GM19372 (cell line): Measurements from ENCODE around the gene CUL7.
"Not testable (repeated sequence)": the region's sequence is repeated elsewhere in the genome, so short reads cannot be mapped to it uniquely, and the experiment has no call there.

Experiments used
- ATAC-seq: cut with Tn5 transposase; IDR thresholded peaks from one replicate; pipeline ENCODE4 v1.9.1; 2021; ENCODE audit warnings: mild to moderate bottlenecking, low read depth, moderate library complexity; ENCODE audit not compliant: unreplicated experiment

CUL7 gene

DNA sequence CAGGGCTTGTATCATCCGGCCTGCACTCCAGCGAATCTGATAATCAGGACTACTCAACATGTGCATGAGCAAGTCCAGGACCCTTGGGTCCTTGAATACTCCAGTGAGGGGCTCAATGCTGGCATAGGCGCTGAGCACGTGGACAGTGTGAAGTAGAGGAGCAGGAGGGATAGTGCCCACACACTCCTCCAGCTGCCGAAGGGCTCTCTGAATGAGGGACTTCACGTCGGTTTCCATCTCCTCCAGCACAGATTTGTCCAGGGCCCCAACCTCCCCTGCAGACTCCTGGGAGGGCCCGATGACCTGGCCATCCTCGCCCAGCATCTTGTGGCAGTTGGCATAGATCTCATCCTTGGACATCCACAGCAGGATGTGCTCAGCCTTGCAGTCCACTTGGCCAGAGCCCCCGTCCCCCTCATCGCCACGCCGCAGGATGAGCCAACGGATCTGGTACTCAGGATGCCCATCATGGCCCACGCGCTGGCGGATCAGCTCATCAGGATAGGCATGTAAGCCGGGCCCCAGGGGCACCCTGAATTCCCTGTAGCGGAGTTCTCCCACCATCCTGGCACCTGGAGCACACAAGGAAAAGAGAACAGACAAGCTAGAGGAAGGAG, 1.3 kb downstream of the CUL7 start:
- ATAC-seq: no peak

DNA sequence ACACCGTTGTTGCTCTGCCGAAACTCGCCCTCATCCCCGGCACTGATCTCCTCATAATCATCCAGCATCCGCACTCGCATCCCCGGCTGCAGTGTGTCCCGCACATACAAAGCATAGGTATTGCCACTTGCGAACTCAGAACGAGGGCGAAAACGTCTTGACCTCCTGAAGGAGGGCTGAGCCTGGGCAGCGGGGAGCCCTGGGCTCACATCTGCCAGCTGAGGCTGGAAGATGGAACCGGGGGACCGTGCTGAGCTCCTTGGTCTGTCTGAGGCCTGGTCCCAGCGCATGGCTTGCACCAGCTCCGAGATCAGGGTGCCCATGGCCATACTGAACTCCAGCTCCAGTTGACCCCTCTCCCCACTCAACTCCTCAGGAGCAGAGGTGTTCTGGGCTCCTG, 2.7 kb downstream of the CUL7 start:
- no peak for ATAC-seq

DNA sequence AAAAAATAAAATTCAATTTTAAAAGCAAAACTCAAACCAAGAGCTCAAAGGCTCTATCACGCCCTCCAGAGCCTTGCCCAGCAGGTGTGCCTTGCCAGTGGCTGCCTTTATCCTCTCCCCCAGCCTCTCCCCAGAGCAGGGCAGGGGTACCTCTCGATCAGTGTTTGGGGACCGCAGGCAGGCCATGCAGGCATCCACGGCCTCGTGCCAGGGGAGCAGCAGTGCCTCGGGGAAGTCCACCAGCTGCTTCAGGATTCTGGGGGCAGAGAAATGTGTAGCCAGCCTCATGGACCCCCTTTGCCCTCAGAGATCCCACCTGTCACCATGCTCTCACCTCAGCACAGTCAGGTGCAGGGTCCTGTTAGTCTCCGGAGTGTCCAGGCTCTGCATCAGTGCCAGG, 5.7 kb downstream of the CUL7 start:
- no peak for ATAC-seq

DNA sequence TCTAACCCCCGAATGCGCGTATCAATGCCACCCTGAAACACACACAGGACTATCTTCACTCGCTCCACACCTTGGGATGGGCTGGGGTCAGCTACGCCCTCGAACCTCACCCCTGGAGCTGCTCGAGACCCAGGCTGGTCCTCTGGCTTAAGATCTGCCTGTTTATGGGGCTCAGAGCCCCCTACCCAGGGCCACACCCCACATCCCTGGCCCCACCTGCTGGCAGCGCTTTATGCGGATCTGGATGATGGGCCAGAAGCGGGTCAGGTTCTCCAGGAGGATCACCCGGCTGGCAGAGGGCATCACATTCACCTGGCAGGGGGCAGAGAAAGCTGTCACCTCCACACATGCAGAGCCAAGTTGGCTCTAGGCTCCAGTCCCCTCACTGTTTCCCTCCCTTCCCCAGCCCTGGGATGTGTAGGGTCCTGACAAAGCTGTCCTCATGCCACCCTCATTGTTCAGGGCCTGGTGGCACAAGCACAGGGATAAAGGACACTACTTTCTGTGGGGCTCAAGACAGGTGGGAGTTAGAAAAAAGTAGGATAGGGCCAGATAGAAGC, 8.2 kb downstream of the CUL7 start:
- ATAC-seq: no peak

DNA sequence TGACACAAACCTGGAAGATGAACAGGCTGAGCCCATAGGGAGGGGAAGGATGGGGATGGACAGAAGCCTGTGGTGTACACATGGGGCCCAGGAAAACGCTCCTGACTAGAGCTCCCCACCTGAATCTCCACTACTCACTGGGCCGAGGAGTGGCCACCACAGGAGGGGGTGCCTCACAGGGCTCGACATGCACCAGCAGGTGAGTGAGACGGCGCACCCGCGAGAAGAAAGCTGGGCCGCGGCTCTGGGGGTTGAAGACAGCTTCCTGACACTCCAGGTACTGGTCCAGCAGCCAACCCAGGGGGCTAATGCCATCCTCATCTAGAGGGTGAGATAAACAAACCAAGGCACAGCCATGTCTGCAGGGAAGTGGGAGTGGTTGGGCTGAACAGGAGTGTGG, 10.3 kb downstream of the CUL7 start:
- ATAC-seq: no peak

DNA sequence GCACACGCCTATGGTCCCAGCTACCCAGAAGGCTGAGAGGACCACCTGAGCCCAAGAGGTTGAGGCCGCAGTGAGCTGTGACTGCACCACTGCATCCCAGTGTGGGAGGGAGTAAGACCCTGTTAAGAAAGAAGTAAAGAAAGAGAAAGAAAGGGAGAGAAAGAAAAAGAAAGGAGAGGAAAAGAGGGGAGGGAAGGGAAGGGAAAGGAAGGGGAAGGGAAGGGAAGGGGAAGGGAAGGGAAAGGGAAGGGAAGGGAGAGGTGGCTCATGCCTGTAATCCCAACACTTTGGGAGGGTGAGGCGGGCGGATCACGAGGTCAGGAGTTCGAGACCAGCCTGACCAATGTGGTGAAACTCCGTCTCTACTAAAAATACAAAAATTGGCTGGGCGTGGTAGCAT, 12.2 kb downstream of the CUL7 start:
- ATAC-seq: not testable (repeated sequence)

DNA sequence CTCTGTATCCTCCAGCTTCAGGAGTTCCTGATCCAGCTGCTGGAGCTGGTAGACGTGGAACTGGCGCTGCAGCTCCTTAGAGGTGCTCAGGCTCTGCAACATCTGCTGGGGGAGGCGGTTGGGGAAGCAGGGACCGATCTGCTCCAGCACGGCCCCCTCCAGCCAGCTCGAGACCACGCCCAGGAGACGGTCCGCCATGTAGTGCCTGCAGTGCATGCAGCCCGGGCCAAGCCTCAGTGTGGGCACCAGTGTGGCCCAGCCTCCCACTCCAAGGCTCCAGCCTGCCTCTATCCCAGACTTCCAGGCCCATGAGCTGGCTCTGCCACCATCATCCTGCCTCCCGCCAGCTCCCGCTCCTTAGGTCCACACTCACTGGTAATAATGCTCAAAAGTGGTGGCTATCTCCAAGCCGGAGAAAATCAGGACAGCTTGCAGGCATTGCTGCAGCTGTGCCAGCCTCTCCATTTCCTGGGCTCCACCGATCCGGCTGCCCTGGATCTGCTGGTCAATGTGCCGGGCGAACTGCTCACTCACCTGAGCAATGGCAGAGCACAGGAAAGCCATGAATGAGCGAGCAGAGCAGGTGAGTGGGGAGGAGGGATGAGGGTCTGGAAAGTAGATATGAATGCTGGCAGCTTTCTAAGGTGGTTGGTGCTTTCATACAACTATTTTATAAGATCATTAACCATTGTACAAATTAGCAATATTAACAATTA, 13.0 kb downstream of the CUL7 start:
- ATAC-seq: no peak

DNA sequence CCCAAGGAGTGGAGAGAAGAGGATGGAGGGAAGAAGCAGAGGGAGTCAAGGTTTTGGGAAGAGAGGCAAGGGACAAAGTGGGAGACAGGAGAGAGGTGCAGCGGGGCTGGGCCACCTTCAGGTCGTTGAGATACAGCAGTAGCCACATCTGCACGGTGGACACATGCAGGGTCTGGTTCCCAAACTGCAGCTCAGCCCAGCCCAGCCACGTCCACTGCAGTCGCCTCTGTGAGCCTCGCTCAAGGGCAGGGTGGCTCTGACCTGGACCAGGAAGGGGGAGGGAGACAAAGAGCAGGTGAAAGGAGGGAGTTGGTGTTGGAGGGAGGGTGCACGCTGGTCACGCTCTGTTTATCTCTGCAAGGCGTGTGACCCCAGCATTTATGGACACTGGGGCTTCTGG, 14.9 kb downstream of the CUL7 start:
- ATAC-seq: no peak

DNA sequence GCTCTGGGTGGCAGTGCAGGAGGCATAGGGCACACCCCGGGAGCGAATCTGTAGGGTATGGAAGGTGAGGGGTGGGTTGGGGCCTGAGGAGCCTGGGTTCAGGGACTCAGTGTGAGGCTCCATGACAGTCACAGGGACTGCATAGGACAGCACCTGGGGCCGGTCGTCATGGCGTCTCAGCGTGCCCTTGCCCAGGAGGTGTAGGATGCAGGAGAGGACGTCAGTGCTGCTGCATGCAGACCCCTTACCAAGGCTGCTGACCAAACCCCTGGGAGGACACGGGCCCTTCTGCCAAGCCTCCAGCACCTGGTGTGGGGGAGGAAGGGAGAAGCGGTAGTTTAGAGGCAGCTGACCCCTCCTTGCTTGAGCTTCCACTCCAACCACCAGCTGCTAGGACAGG, 15.9 kb downstream of the CUL7 start:
- no peak for ATAC-seq

DNA sequence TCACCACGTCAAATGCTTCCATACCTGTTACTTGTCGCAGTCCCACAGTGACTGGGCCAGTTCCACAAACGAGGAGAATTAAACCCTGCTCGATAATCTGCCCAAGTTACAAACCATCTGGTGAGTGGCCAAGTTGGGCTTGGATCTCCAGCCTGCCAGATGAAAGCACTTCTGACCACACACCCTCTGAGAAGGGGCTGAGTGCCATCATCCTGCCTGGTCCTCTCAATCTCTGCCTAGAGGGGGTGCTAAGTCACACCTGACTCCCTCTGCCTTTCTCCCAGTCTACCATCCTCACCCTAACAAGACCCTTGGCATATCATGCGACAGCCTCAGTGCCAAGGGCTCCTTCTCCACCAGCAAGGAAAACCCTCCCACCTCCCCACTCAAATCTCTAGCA, 16.5 kb downstream of the CUL7 start:
- ATAC-seq: no peak

DNA sequence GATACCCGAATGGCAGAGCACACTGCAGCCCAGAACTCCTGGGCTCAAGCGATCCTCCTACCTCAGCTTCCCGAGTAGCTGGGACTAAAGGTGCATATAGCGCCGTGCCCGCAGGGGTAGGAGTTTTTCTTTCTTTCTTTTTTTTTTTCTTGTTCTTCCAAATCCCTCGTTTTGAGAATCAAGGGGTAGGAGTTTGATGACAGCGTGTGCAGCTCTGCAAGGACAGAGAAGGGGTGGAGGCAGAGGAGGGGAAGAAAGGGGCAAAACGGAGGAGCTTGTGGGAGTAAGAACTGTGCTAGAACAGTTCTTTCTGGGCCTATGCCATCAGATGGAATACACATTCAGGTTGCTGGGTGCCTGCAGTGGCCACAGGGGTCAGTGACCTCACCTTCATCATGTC, 16.9 kb downstream of the CUL7 start:
- ATAC-seq: no peak

DNA sequence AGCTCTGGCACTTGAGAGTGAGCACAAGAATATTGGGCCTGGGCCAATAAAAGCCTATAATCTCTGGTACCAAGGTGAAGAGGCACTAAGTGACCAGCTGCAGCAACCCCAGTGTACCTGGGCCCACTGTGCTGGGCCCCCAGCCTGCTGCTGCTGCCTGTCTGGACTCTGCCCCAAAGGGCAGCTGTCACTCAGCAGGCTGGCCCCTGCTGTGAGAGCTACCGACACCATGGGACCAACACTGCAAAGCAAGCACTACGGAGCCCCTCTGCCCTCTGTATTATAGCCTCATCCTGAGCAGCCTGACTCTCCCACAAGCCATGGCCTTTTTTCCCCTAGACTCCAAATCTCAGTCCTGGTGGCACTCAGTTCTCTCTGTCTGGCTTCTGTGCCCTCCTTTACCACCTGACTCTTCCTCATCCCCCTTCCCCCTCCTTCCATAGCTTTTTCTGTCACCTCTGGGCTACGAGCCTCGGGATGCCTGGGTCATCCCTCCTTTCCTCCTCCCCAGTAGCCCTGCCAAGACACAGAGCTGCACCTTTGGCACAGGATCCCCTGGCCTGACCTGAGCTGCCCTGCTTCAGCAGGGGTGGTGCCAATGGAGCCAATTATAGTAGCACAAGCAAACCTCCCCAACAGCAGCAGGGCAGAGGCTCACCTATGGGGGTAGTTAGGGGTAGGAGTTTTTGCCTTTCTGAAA, 18.0 kb downstream of the CUL7 start:
- no peak for ATAC-seq

DNA sequence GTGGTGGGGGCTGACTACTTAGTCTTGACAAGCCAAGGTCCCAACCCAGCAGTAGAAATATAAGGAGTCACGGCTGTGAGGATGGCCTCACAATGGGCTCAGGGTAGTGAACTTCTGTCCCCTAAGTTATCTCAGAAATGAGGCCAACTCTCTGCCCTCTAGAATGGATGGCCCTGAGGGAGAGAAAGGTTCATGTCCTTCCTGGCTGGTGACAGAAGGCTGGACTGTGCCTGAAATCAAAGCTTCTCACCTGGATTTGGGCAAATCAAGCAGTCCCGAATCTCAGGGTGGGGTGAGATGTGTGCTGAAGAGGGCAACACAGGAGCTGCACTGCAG, 19.5 kb downstream of the CUL7 start:
- ATAC-seq: no peak

DNA sequence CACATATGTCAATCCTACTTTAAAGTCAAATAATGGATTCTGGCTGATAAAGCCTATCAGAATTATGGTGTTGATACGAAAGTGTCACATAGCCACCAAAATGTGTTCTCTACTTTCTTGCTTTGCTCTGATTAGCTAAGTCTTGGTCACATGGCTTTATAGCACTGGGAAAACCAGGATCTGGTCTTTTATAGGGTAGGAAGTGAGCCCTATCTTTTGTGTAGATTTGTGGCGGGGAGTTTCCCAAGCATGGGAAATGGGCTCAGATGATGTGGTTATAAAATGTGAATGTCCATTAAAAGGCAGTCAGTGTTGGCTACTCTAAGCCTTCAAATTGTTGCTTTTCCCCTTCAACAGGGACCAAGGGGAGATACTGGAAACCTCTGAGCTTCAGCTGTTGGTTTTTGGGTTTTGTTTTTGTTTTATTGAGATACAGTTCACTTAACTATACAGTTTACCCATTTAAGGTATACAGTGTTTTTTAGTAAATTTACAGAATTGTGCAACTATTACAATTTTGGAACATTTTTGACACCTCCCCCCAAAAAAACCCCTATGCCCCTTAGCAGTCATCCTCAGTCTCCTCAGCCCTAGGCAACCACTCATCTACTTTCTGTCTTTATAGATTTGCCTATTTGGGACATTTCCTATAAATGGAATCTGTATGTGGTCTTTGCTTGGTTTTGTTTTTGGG, 20.0 kb downstream of the CUL7 start:
- no peak for ATAC-seq

DNA sequence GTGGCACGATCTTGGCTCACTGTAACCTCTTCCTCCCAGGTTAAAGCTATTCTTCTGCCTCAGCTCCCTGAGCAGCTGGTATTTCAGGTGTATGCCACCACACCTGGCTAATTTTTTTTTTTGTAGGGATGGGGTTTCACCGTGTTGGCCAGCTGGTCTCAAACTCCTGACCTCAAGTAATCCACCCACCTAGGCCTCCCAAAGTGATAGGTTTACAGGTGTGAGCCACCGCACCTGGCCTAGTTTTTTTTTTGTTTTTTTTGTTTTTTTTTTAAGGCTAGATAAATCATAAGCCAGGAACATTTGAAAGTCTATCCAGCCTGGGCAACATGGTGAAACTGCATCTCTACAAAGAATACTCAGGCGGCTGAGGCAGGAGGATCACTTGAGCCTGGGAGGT, 21.3 kb downstream of the CUL7 start:
- no peak for ATAC-seq

DNA sequence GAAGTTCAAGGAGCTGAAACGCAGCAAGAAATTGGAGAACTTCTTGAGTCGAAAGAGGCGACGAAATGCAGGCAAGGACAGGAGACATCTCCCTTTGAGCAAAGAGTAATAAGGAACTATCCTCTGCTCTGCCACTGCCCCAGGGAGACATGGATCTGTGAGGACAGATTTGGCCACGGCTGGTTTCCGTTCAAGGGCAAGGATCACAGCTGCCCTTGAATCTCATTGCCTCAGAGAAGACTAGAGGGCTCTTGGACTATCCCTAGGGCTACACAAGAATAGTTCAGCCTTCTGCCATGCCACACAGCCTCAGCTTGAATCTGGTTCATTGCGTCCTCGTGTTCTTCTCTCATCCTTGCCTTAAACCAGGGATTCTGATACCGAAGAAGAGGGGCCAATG, 24.5 kb downstream of the CUL7 start:
- no peak for ATAC-seq

DNA sequence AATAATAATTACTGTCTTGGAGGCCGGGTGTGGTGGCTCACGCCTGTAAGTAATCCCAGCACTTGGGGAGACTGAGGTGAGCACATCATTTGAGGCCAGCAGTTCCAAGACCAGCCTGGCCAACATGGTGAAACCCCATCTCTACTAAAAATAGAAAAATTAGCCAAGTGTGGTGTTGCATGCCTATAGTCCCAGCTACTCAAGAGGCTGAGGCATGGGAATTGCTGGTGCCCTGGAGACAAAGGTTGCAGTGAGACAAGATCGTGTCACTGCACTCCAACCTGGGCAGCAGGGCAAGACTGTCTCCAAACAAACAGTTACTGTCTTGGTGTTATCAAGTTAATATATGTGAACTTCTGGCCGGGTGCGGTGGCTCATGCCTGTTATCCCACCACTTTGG, 27.3 kb downstream of the CUL7 start:
- ATAC-seq: no peak

DNA sequence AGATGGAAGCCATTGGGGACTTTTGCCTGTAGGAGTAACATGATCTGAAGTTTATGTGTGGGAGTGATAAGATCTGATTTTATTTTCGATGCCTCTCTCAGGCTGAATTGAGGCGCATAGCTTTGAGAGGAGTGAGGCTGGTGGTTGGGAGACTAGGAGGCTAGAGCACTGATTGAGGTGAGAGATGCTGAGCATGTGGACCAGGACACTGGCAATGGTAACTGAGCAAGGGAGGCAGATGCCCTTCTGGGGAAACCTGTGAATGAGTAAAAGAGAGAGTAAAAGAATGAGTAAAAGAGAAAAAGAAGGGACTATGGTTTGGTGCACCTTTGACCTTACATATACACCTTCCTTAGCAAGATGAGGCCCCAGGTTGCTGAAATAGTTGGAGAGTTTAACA, 29.2 kb downstream of the CUL7 start:
- ATAC-seq: no peak

DNA sequence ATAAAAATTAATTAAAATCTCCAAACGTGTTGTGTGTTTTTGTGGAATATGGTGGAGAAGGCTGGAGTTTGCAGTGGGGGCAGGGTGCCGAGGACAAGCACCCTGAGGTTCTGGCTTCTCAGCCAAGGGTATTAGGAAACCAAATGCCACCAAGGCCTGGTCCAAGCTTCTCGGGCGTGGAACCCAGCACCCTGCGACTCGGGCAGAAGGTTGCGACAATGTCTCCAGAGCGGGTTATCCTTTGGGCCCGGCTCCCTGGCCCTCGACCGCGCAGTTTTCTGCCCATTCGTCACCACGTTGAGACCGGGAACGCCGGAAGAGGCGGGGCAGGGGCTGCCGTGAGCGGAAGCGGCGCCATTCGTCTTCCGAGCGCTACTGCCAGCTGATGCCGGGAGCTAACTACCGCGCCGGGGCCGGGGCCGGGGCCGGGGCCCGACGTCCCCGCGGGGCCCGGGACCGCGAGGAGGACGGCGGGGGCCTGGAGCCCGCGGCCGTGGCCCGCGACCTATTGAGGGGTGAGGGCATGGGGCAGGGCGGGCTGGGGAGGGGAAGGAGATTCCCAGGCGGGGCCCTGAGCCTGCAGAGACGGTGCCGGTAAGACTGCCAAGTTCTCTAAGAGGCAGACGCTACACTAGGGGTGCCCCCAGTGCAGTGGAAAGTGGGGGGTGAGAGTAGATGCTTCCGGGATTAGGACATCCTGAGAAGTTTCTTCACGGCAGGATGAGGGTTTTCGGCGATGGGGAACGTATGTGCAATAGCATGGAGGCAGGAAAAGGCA, 32.2 kb downstream of the CUL7 start, which contains the start of gene RRP36:
TSS of gene RRP36 (plus strand) at position 354 of the 778 bp plus-strand sequence. CDS start at position 386, 32 bp downstream.
- peak; percentile 70 for ATAC-seq

DNA sequence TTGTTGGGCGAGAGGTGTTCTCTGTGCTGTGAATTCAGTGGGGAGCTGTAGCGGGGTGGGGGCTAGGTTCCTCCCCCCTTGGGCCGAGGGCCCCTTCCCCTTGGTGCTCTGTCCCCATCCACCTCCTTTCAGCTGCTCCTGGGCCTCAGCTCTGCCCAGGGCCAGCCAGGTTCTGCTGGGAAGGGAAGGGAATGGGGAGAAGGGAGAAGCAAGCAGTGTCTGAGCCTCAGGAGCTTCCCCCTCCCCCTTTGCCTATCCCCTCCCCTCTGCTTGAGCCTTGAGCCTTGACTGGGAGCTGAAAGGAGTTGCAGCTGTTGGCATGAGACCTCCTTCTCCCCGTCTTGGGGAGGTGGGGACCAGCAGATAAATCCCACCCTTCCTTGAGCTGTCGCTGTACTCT, 32.8 kb downstream of the CUL7 start:
- ATAC-seq: no peak
